ENCODE measurements around the gene RAB37.

Gene RAB37

DNA sequence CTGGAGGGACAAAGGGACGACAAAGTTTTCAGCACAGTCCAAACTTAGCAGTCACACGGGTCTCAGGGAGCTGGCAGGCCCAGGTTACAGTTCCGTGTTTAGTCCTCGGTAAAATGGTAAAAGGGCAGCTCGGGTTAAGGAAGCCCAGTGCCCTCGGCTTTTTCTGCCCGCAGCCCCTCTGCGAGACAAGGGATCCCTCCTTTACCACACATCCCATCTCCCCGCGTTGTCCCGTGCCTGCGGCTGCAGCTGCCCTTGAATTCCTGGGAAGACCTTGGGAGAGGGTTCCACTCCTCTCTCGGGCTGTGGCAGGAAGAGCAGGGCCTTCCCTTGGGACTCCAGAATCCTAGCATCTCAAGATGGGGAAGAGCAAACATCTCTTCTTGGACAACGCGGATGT lies 7.2 kb upstream of the RAB37 start:
- Histone ChIP-seq H3K9me3 (ENCODE audit: control insufficient read depth, low read length) (no peaks in the 10 kb centered on the region), H3K27me3 (ENCODE audit: control insufficient read depth, insufficient read depth, low read length) (peaks cover 13% of the 10 kb centered on the region), H3K9ac (ENCODE audit: low read length) (no peak overlapping the region), H3K4me3 (ENCODE audit: low read length) (no peak overlapping the region), H3K36me3 (ENCODE audit: control insufficient read depth, insufficient read depth, low read length) (no peaks in the 10 kb centered on the region), H3K4me1 (ENCODE audit: control insufficient read depth, insufficient read depth, low read length) (peaks cover 8% of the 10 kb centered on the region)

DNA sequence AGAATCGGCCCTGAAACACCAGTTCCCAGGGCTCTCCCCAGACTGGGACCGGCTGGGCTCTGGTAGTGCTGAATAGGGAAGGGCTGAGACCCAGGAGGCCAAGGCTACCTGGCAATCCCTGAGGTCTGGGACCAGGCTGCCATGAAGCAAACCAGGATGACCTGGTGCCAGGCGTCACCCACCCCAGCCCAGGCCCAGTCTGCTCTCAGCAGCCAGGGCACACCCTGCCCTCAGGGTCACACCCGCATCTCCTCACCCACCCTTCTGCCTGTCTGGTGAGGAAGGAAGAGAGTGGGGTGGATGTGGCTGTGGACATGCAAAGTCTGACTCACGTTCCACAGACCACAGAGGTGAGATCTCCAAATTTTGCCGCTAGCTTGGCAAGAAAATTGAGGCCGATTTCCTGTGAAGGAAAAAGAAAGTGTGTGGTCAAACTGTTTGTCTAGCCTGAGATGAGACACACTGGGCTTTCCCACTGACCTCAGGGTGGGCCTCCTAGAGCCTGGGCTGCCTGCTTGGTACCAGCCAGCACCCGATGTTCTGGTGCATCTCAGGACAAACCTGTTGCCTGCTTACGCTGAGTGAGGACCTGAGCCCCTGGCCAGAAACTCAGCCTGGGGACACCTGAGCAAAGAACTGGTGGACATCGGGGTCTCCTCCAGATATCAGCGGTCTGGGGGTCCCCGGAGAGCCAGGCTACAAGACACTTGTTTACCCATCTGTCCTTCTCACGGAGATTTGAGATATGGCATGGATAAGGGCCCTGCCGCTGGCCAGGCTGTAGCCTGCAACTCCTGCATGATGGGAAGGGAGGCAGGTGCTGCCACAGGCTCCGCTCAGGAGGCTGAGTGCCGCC lies 6.3 kb upstream of the RAB37 start:
- H3K36me3 ChIP-seq (ENCODE audit: control insufficient read depth, insufficient read depth, low read length), result no peaks in the 10 kb centered on the region
- H3K4me3 ChIP-seq (ENCODE audit: low read length), result no peak overlapping the region
- no peaks in the 10 kb centered on the region for H3K9me3 ChIP-seq (ENCODE audit: control insufficient read depth, low read length)
- H3K9ac ChIP-seq (ENCODE audit: low read length), result no peak overlapping the region
- H3K27me3 ChIP-seq (ENCODE audit: control insufficient read depth, insufficient read depth, low read length), result peaks cover 13% of the 10 kb centered on the region
- peaks cover 8% of the 10 kb centered on the region for H3K4me1 ChIP-seq (ENCODE audit: control insufficient read depth, insufficient read depth, low read length)

DNA sequence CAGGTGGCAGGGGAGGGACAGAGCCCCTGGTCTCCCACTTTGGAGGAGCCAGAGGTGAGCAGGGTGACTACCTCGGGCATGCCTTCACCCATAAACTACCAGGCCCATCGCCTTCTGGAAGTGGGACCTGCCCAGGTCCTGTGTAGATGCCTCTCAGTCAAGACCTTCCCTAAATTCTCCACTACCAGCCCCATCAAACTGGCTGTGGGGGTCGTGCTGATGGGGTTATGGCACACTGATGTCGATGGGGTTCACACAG lies 5.8 kb upstream of the RAB37 start:
- H3K9ac ChIP-seq (ENCODE audit: low read length), result no peak overlapping the region
- H3K36me3 ChIP-seq (ENCODE audit: control insufficient read depth, insufficient read depth, low read length), result no peaks in the 10 kb centered on the region
- H3K9me3 ChIP-seq (ENCODE audit: control insufficient read depth, low read length), result no peaks in the 10 kb centered on the region
- H3K4me3 ChIP-seq (ENCODE audit: low read length), result no peak overlapping the region
- peaks cover 12% of the 10 kb centered on the region for H3K4me1 ChIP-seq (ENCODE audit: control insufficient read depth, insufficient read depth, low read length)
- peaks cover 13% of the 10 kb centered on the region for H3K27me3 ChIP-seq (ENCODE audit: control insufficient read depth, insufficient read depth, low read length)

DNA sequence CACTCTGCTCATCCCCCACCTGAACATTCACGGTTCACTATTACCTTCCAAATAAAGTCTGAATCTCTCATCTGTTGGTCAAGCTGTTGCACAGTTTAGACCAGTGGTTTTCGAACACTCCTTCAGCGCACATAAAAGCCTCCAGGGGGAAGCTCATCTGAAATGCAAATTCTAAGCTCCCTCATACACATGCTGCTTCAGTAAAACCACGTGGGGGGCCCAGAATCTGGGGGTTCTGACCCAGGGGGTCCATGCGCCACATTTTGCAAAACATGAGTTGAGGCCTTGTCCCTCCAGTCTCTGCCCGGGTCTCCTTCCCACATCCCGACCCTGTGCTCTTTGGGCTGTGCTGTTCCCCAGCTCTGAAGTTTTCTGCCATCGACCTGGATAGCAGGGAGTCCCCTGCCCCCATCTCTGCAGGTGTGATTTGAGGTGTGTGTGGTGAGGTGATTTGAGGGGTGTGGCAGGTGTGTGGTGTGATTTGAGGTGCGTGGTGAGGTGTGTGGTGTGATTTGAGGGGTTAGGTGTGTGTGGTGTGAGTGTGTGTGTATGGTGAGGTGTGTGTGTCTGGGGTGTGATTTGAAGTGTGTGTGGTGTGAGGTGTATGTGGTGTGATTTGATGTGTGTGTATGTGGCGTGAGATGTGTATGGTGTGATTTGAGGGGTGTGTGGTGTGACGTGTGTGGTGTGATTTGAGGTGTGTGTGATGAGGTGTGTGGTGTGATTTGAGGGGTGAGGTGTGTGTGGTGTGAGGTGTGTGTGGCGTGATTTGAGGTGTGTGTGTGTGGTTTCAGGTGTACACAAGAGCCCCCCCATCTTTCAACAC lies 4.8 kb upstream of the RAB37 start:
- no peak overlapping the region for H3K9ac ChIP-seq (ENCODE audit: low read length)
- no peaks in the 10 kb centered on the region for H3K36me3 ChIP-seq (ENCODE audit: control insufficient read depth, insufficient read depth, low read length)
- no peaks in the 10 kb centered on the region for H3K9me3 ChIP-seq (ENCODE audit: control insufficient read depth, low read length)
- peaks cover 20% of the 10 kb centered on the region for H3K4me1 ChIP-seq (ENCODE audit: control insufficient read depth, insufficient read depth, low read length)
- H3K4me3 ChIP-seq (ENCODE audit: low read length), result no peak overlapping the region
- peaks cover 17% of the 10 kb centered on the region for H3K27me3 ChIP-seq (ENCODE audit: control insufficient read depth, insufficient read depth, low read length)

DNA sequence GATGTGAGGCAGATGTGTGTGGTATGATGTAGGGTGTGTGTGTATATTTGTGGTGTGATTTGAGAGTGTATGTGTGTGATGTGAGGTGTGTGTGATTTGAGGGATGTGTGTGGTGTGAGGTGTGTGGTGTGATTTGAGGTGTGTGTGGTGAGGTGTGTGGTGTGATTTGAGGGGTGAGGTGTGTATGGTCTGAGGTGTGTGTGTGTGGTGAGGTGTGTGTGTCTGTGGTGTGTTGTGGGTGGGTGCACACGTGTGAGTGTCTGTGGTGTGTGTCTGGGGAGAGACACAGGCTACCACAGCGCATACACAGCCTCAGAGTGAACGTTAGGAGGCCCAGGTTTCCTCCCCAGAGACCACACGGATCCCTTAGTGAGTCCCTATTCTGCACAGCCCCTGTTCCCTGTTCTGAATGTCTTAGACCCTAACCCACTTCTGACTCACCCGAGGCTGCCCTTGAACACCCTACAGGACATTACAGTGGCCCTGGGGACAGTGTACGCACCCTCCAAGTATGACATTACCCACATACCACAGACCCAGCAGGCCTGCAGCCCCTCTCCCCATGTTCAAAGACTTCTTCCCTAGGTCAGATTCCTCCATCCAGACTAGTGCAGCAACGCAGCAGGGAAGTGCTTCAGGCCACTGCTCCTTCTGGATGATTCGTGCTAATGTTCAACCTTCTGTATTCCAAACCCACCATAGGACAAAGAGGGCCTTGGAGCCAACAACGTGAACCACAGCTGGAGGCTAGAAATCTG lies 3.5 kb upstream of the RAB37 start:
- H3K4me3 ChIP-seq (ENCODE audit: low read length), result no peak overlapping the region
- H3K27me3 ChIP-seq (ENCODE audit: control insufficient read depth, insufficient read depth, low read length), result peaks cover 30% of the 10 kb centered on the region
- H3K4me1 ChIP-seq (ENCODE audit: control insufficient read depth, insufficient read depth, low read length), result peaks cover 33% of the 10 kb centered on the region
- no peak overlapping the region for H3K9ac ChIP-seq (ENCODE audit: low read length)
- no peaks in the 10 kb centered on the region for H3K36me3 ChIP-seq (ENCODE audit: control insufficient read depth, insufficient read depth, low read length)
- H3K9me3 ChIP-seq (ENCODE audit: control insufficient read depth, low read length), result no peaks in the 10 kb centered on the region

DNA sequence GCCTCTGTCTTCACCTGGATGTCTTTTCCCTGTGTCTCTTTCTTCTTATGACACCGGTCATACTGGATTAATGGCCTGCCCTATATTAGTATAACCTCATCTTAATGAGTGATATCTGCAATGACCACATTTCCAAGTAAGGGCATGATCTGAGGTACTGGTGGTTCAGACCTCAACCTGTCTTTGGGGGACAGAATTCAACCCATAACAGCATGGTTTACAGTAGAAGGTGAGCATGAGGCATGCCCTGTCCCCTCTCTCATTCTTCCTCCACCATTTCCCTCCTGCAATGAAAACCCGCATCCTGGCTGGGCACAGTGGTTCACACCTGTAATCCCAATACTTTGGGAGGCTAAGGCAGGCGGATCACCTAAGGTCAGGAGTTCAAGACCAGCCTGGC lies 2.8 kb upstream of the RAB37 start:
- no peaks in the 10 kb centered on the region for H3K36me3 ChIP-seq (ENCODE audit: control insufficient read depth, insufficient read depth, low read length)
- no peak overlapping the region for H3K9ac ChIP-seq (ENCODE audit: low read length)
- peaks cover 34% of the 10 kb centered on the region for H3K27me3 ChIP-seq (ENCODE audit: control insufficient read depth, insufficient read depth, low read length)
- H3K4me1 ChIP-seq (ENCODE audit: control insufficient read depth, insufficient read depth, low read length), result peaks cover 40% of the 10 kb centered on the region
- H3K4me3 ChIP-seq (ENCODE audit: low read length), result no peak overlapping the region
- no peaks in the 10 kb centered on the region for H3K9me3 ChIP-seq (ENCODE audit: control insufficient read depth, low read length)

DNA sequence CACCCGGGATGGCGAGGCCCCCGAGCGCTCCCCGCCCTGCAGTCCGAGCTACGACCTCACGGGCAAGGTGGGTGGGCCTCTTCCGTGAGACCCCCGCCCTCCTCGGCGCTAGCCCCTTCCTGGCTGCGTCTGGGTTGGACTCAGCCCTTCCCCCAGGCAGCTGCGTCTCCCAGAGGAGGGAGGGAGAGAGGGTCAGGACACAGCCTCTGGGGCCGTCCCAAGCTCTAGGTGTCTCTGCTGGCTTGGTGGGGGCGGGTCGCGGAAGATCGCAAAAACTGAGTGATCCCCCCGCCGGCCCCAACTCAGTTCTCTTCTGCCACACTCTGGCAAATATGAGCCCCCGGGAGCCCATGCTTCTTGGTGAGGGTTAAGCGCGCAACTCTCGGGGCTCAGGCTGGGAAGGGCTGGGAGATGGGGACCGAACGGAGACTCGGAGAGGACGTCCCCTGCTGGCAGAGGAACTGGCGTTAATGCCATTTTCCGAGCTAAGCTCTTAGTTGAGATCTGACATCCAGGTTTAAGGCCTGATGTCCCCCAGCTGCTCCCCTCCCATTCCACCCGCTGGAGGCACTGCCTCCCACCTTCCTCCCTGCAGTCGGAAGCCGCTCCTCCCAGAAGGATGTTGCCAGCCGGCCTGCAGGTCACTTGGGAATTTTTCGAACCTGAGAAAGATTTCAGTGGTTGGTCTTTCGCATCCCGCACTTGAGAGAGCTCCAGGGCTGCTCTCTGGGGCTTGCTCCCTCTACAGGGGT lies 419 bp downstream of the RAB37 start:
- no peaks in the 10 kb centered on the region for H3K9me3 ChIP-seq (ENCODE audit: control insufficient read depth, low read length)
- H3K4me1 ChIP-seq (ENCODE audit: control insufficient read depth, insufficient read depth, low read length), result peaks cover 34% of the 10 kb centered on the region
- peak overlapping the region; percentile 46 for H3K9ac ChIP-seq (ENCODE audit: low read length)
- H3K4me3 ChIP-seq (ENCODE audit: low read length), result peak overlapping the region; percentile 22
- peaks cover 44% of the 10 kb centered on the region for H3K27me3 ChIP-seq (ENCODE audit: control insufficient read depth, insufficient read depth, low read length)
- H3K36me3 ChIP-seq (ENCODE audit: control insufficient read depth, insufficient read depth, low read length), result no peaks in the 10 kb centered on the region

DNA sequence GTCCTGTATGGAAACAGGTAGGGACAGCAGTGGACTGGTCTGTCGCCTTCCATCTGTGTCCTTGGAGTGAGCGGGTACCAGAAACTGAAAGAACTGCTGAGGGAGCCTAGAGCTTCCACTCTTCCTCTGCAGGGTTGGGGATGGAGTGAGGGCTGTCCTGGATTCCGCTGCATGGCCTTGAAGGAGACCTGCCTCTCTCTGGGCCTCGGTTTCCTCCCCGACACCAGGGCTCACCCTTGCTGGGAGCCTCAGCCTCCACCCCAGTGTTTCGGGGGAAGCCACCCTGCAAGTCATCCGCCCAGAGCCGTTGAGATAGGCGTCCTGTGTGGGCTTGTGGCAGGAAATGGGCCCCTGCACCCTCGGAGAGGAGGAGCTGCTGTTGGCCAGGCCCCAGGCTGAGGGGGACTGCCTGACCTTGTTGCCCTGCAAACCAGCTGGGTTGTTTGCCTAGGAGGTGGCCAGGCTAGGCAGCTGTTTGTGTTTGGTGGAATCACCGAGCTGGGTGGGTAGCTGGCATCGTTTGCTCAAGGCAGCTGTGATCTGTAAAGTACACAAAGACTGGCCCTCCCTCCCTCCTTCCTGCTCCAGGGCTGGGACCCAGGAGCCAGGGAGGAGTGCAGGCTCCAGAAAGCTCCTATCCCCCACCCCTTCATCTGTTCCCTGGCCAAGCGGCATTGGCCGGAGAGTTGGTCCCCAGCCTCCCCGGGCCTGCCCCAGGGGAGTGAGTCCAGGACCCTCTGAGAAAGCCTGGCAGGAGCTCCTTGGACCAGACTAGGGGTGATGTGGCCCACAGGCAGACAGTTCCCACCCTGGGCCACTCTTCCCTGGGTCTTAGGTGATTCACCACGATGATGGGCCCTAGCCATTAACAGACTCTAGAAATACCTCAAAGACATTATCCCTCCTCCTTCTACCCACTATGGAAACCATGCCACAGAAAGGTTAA lies 1.3 kb downstream of the RAB37 start:
- H3K9ac ChIP-seq (ENCODE audit: low read length), result peak overlapping the region; percentile 46
- H3K36me3 ChIP-seq (ENCODE audit: control insufficient read depth, insufficient read depth, low read length), result no peaks in the 10 kb centered on the region
- peak overlapping the region; percentile 22 for H3K4me3 ChIP-seq (ENCODE audit: low read length)
- peaks cover 43% of the 10 kb centered on the region for H3K27me3 ChIP-seq (ENCODE audit: control insufficient read depth, insufficient read depth, low read length)
- peaks cover 42% of the 10 kb centered on the region for H3K4me1 ChIP-seq (ENCODE audit: control insufficient read depth, insufficient read depth, low read length)
- no peaks in the 10 kb centered on the region for H3K9me3 ChIP-seq (ENCODE audit: control insufficient read depth, low read length)

DNA sequence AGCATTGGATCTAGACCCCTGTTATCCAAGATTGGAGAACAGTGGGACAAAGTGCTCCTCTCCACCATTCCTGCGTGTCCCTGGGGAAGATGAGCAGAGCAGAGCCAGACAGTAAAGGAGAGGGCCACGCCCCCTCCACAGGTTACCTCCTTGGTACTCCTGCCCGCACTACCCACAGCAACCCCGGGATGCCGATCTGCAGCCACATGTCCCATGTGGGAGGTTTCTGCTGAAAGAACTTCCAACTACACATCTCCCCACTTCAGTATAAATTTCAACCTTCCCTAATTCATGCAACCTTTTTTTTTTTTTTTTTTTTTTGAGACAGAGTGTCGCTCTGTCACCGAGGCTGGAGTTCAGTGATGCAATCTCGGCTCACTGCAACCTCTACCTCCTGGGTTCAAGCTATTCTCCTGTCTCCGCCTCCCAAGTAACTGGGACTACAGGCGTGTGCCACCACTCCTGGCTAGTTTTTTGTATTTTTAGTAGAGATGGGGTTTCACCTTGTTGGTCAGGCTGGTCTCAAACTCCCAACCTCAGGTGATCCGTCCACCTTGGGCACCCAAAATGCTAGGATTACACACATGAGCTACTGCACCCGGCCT lies 2.3 kb downstream of the RAB37 start:
- Histone ChIP-seq H3K9me3 (ENCODE audit: control insufficient read depth, low read length) (no peaks in the 10 kb centered on the region), H3K36me3 (ENCODE audit: control insufficient read depth, insufficient read depth, low read length) (no peaks in the 10 kb centered on the region), H3K4me1 (ENCODE audit: control insufficient read depth, insufficient read depth, low read length) (peaks cover 52% of the 10 kb centered on the region), H3K9ac (ENCODE audit: low read length) (no peak overlapping the region), H3K27me3 (ENCODE audit: control insufficient read depth, insufficient read depth, low read length) (peaks cover 36% of the 10 kb centered on the region), H3K4me3 (ENCODE audit: low read length) (no peak overlapping the region)

DNA sequence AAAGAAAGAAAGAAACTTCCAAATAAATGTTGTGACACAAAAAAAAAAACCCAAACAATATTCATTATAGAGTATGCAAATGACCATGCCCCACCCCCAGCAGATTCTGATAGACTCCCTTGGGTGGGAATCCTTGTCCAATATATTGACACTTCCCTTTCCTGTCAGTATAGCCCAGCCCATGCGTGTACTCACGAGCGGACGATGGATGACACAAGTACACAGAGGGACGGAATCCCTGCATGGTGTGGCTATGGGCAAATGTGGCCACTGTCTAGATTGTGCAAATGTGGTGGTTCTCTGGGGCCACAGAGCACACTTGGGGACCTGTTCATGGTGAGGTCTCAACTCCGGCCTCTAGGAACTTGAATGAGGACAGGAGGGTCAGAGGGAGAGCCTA lies 3.1 kb downstream of the RAB37 start:
- Histone ChIP-seq H3K9ac (ENCODE audit: low read length) (no peak overlapping the region), H3K4me3 (ENCODE audit: low read length) (no peak overlapping the region), H3K4me1 (ENCODE audit: control insufficient read depth, insufficient read depth, low read length) (peaks cover 60% of the 10 kb centered on the region), H3K36me3 (ENCODE audit: control insufficient read depth, insufficient read depth, low read length) (no peaks in the 10 kb centered on the region), H3K27me3 (ENCODE audit: control insufficient read depth, insufficient read depth, low read length) (peaks cover 36% of the 10 kb centered on the region), H3K9me3 (ENCODE audit: control insufficient read depth, low read length) (no peaks in the 10 kb centered on the region)
